8988T (cell line): ENCODE results near the gene POP5.
"Not testable (repeated sequence)": the region's sequence is repeated elsewhere in the genome, so short reads cannot be mapped to it uniquely, and the experiment has no call there.

Experiments
- DNase-seq: peaks from one replicate; pipeline ENCODE4 v3.0.0; 2011

POP5 gene

GRCh38 chr12:120536064-120536791 is 45.0 kb downstream of the POP5 start:
- no peak for DNase-seq

GRCh38 chr12:120534703-120535655 is 46.2 kb downstream of the POP5 start:
- DNase-seq: peak; percentile 47

GRCh38 chr12:120534203-120534702 is 46.9 kb downstream of the POP5 start, which contains the start of gene RNF10:
TSS of gene RNF10 (plus strand) at chr12:120534356. CDS start at chr12:120534812, 456 bp downstream.
- DNase-seq: peak; percentile 83

GRCh38 chr12:120532701-120533238 is 48.4 kb downstream of the POP5 start:
- no peak for DNase-seq

- not testable (repeated sequence) for DNase-seq
Measured at GRCh38 chr12:120530418-120530761, 50.8 kb downstream of the POP5 start.

GRCh38 chr12:120529641-120530417 is 51.4 kb downstream of the POP5 start:
- peak; percentile 55 for DNase-seq

GRCh38 chr12:120528861-120529525 is 52.2 kb downstream of the POP5 start, which contains the start of gene COQ5:
TSS of gene COQ5 (minus strand) at chr12:120529158. CDS start at chr12:120529141, 17 bp downstream.
- DNase-seq: peak; percentile 46
